Measurements from ENCODE around the gene HES6.
A peak's percentile ranks its signal among the peaks of the same experiment; 100 is the strongest.
"Not testable (repeated sequence)": the region's sequence is repeated elsewhere in the genome, so short reads cannot be mapped to it uniquely, and the experiment has no call there.

HES6 gene

DNA sequence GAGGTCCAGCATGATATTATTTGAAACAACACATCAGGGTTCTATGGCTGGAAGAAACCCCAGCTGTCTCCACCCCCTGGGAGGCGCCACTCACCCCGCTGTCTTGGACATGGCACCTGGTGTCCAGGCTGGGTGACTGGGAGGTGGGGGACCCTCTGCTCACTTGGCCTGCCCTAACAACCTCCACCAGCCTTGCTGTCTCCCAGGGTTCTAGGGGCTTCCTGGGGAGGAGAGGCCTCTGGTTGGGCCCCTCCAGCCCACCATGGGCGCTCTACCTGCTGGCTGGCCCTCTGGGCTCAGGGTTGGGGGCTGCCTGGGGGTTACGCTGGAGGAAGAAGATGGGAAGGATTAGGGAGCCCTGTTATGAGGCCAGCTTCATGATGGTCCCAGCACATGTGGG lies 32.3 kb upstream of the HES6 start:
- DNase-seq (ENCODE audit: low read depth) = no peak

DNA sequence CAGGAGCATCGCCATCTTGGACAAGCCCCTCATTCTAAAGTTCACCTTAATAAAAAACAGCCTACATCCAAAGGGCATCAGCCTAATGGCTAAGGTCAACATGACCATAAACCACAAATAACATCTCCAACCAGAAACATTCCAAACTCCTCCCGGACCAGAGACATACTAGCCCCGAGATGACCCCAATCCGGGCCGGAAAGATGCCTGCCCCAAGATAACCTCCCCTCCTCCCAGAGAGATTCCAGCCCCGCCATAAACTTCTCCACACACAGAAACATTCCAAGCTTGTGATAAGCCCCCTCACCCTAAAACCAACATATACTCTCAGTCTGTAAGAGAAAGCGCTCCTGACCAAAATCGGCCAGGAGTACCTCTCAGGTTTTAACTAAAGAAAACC lies 31.8 kb upstream of the HES6 start:
- DNase-seq (ENCODE audit: low read depth) = not testable (repeated sequence)

DNA sequence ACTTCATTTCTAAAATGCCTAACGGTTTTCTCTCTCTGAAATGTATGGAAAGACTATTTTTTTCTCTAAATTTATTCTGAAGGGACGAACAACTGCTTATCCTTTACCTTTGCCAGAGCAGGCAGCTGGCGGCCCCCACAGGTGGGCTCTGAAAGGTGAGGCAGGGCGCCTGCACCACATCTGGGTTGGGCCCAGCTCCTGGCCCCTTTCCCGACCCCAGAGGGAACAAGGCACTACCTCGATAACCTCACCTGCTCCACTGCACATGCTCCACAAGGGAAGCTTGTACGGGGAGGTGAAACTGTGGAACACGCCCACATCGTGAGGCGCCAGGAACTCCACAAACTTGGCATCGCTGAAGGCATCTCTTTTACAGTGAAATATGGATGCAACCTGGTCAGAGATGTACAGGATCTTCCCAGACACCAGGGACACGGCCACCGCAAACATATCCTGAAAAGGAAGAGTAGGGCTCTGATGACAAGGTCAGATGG lies 31.3 kb upstream of the HES6 start:
- DNase-seq (ENCODE audit: low read depth) = no peak

DNA sequence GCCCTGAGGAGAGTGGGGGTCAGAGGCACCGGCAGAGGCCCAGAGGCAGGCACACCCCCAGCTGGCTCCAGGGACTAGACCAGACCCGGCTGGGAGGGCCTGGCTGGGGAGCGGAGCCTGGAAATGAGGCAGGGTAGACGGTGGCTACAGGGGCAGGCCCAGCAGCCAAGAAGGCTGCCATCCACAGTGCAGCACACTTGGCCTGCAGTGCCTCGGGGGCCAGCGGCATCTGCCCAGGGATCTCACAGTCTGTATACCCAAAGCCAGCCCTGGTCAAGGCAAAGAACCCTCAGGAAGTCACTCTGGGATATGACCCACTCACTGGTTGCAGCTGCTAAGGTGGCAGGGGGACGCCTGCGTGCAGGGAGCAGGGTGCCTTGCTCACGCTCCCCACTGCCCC lies 30.8 kb upstream of the HES6 start:
- no peak for DNase-seq (ENCODE audit: low read depth)

DNA sequence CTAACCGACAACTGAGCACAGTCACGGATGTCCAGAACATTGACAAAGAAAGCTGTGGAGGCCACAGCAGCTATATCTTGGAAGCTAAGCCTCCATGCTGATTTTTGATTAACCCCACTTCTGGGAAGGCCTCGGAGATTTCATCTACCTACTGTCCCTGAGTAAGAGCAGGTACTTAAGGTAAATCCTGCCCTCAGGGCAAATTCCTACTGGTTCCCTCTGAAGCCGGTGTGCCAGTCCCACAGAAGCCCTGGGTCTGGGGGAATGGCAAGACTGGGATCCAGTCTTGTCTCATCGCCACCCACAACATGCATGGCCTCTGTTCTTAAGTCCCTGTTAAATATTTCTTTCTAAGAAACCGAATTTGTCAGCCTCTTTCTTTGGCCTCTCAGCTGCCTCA lies 29.9 kb upstream of the HES6 start:
- no peak for DNase-seq (ENCODE audit: low read depth)

DNA sequence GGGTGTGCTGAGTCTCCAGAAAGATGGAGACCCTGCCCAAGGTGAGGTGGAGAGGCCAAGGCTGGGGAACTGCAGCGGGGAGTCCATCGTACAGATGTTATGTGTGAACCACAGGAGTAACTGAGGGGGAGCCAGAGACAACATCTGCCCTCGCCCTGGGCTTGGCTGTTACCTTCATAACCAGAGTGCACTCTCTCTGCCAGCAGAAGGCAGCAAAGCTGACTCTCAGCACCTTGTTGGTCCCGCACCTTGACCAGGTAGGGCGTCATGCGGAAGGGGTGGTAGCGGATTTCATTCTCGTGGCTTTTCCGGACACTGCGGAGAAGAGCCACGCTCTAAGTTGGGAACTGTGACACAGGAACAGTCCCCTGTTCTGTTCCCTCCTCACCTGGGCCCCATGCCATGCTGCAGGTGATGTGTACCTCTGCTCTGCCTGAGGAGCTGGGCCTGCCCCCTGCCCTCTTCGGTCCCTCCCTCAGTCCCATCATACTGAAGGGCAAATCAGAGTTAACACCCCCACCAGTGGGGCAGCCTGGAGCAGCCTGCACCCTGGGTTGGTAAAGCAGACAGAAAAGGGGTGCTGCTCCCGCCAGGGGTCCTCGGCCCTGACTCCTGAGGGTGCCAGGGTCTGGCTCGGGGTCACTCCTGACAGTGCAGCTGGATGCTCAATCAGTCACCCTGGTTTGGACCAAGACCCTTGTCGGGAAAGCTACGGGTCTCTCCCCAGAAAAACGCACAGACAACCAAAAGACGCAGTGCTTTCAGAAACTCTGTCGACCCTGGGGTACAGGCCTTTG lies 28.2 kb upstream of the HES6 start:
- DNase-seq (ENCODE audit: low read depth) = no peak

DNA sequence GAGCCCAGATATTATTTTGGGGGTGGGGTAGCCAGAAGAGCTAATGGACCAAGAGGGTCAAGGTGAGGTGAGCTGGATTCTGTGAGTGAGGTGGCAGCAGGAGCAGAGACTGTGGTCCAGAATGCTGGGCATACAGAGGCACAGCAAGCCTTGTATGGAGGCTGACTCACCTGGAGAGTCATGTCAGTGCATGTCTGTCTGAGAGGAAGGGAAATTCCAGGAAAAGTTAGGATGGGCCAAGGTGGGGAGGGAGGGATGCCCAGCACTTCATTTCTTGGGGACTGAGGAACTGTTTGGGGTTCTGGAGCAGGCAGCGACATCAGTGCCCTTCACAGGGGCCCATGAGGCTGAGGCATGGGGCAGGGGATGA lies 27.5 kb upstream of the HES6 start:
- DNase-seq (ENCODE audit: low read depth) = no peak

DNA sequence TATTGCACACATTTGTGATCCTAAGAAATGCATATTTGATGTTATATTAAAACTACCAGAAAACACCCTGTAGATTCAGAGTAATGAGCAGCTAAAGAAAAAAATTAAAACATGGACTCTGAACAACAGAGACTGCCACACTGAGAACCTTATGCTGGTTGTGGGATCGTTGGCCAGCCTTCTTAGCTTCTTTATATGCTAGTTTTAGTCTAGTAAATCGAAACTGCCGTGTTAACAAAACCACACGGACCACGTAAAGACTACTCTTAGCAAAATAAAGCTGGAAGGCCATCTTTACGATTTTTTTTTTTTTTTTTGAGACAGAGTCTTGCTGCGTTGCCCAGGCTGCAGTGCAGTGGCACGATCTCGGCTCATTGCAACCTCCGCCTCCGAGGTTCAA lies 25.8 kb upstream of the HES6 start:
- no peak for DNase-seq (ENCODE audit: low read depth)

DNA sequence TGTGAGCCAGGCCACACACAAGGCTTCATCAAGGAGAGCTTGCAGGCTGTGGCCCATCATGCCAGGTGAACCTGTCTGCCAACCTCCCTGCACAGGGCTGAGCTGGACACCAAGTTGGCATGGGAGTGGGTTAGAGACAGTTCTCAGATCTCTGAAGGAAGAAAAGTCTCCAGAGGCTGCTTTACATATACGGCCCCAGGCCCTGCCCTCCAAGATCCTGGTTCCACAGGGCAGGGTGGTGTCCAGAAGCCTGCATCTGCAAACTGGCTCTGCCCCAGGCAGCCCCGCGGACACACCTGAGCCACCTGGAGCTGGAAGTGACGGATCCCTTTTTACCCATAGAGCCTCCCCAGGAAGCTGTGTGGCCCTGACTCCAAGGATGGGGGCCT lies 24.2 kb upstream of the HES6 start:
- no peak for DNase-seq (ENCODE audit: low read depth)

DNA sequence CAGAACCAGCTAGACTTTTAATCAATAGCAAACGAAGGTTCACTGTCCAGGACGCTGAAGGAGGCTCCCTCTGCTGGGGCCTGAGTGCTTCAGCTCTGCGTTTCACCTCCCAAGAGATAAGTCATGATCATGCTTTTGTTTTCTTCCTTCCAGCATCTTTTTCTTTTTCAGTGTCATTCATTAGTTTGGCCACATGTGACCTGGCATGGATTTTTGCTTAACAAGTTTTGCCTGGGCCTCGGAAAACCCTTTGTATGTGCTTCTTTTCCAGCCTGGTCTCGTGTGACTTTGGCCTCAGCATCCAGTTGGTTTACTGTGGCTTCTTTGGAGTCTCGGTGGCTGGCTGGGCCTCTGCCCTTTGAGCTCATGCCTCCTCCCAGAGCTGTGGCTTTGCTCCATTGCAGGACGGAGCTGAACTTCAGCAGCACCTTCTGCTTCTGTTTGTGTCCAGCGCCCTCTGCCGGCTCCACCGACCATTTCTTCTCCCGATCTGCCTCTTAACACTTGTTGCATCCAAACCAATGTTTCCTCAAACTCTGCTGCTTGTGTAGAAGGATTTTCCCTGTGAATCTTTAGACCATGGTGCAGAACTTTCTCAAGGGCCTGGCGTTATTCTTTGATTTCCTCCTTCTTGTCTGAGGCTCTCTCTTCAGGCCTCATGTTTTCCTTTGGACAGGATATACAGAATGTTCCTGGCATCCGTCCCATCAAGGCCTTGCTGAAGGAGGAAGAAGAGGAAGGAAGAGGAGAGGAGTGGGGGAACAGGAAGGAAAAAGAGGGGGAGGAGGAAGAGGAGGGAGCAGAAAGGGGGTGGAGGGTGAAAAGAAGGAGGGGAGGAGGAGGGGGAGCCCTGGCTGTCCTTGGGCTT lies 23.6 kb upstream of the HES6 start:
- DNase-seq (ENCODE audit: low read depth) = peak; percentile 56

DNA sequence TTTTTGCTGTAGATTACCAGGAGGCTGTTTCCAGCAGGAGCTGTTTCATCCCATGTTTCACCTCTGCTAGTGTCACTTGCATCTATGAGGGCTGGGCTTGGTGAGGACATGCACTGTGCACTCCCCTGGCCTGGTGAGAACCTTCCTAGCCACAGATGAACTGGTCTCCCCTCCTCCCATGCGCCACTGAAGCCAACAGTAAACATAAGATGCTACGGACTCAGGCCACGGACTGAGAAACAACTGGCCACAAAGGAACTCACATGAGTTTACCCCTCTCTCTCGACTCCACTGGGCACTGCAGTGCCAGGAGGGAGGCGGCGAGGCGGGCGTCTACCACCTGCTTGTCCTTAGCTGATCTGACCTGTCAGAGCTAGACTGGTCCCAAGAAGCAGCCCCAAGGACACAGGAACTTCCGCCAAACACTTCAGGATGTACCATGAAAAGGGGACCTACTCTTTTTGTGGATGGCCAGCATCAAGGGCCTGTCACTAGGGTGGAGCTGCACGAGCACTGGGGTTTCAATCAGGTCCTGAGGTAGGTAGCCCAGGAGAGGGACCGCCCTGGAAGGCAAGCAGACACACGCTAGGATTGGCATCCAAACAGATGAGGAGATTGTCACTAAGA lies 22.8 kb upstream of the HES6 start:
- DNase-seq (ENCODE audit: low read depth) = no peak

DNA sequence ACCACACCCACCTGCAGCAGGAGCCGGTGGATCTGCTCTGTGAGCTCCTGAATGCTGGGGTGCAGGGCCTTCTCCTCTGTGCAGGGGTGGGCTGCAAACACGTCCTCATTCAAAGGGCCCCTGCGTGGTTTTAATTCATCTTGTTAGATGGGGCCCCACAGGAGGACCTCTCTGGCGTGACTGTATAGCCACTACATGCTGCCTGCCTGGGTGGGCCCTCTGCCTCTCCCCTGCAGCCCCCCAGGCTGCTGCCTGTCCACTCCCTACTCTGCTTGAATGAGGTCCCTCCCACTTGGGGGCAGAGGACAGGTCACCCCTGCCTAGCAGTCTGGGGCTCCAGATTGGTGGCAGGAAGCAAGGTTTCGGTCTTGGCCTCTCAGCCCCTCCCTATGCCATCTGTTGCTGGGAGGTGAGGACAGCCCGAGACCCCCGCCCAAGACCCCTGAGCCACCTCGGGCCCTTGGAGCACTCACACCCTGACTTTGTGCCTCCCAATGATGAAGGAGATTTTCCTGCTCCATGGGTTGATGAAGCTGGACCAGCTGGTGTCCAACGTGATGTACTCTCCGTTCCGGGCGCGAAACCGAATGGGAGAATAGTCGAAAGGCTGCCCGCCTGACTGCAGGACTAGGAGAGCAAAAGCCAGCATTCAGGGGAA lies 22.0 kb upstream of the HES6 start:
- DNase-seq (ENCODE audit: low read depth) = no peak

DNA sequence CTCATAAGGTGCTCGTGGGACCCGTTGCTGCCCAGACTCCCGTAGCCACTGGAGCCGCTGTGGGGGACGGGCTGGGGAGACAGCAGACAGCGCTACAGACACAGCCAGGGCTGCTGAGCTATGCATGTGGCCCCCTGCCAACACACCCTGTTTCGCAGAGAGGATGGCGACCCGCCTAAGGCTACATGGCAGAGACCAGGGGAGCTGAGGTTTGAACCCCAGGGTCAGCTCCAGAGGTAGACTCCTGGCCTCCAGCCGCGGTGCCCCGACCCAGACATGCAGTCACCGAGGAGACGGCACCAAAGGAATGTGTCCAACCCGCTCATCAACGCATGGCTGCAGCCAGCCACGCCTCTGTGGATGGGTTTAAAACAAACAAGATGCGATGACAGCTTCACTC lies 21.0 kb upstream of the HES6 start:
- DNase-seq (ENCODE audit: low read depth) = no peak

DNA sequence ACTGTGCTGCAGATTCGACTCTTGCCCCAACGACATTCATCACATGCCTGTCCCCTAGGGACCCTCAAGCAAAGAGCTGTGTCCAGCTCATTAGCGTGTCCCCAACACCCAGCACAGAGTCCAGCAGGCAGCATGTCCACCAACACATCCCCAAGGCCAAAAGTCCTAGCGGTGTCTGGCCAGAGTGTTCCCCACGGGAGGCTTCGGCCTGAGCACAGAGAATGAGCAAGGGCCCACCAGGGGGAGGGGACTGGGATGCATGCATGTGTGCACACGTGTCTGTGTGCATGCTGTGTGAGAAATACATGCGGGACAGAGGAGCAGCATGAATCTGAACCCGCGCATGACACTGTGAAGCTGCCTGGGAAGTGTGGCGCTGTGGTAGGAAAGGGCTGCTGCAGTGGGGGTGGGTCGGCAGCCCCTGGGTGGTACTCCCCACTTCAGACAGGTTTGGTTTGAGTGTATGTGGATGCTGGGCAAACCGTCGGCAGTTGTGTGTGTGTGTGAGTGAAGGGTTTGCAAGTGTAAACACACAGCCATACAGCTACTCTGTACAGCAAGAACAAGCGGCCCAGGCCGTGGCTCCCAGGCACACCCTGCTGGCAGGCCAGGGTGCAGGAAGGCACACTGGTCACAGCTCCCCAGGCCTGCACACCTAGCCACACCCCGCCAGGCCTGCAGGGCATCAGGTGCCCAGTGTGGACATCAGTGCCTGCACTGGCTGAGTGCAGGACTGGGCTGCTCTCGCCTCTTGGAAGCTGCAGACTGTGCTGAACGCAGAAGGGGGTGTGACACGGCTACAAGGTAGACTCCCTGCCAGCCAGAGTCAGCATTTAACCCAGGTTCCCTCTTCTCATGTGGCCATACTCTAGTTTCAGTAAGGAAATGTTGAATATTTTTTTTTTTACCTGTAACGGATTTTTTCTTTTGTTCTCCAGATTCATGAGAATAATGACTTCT lies 19.5 kb upstream of the HES6 start:
- DNase-seq (ENCODE audit: low read depth) = no peak

DNA sequence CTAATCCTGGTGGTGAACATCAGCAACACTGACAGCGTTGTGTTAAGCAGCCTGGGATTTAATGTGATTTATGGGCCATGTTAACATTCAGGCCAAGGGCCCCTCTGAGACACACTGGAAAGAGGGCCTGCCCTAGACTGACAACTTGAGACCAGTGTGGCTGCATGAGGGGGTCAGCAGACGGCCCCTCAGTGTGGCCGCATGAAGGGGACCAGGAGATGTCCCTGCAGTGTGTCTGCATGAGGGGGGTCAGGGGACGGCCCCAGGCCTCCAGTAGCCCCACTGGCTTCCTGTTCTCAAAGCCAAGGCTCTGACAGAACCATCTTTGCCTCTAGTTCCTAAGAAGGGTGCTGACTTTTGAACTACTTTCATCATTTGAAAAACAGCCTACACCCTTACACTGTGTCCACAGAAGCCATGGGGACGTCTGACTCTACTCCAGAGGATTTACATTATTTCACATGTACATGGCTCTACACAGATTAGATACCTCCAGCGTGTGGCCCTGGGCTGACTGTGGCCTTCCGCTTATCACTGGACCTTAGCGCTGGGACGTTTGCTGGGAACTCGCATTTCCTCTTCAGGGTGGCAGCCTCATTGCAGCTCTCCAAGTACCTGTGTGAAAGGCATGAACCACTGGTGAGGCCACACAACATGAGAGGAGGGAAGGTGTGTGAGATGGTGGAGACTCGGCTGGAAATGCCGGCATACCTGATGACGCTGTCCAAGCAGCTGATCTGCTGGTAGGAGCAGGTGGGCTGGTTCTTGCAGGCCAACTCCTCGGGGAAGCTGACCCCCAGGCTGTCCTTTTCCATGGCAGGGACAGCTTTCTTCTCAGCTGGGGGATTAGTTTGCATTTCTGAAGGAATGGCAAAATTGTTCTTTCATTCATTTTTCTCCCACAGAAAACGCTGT lies 18.2 kb upstream of the HES6 start:
- no peak for DNase-seq (ENCODE audit: low read depth)

DNA sequence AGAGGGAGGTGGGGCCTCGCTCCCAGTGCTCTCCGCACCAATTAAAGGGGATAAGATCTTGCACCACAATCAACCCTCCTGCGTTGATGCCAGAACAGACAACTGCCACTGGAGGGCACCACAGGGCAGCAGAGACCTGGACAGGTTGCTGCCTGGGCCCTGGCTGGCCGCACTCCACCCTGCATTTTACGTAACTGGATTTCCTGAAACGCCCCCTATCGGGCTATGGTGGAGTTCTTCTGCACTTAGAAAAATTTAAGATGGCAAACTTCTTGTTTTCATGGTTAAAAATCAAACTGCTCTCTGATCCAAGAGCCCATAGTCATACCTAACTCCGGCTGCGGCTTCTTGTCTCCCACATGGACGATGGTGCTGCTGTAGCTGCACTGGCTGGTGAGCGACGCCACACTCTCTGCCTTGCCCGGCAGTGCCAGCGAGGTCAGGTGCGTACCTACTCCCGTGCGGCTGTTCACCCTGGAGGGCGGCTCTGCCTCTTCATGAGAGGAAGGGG lies 16.8 kb upstream of the HES6 start:
- no peak for DNase-seq (ENCODE audit: low read depth)

DNA sequence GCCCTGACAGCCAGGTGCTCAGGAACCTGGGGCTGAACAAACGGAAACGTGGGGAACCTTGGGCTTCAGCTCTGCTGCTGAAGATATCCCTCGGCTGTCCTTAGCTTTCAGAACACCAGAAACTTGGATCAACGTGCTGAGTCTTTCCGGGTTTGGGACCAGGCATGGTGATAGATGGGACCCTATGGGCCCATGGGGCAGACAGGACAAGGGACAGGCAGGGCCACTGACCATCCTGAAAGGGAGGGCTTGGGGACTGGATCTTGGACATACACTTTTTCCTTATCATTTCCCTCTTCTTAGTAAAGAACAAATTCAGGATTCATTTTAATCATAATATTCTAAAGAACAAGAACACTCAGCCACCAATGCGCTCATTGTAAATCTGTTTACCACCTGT lies 16.3 kb upstream of the HES6 start:
- DNase-seq (ENCODE audit: low read depth) = no peak

DNA sequence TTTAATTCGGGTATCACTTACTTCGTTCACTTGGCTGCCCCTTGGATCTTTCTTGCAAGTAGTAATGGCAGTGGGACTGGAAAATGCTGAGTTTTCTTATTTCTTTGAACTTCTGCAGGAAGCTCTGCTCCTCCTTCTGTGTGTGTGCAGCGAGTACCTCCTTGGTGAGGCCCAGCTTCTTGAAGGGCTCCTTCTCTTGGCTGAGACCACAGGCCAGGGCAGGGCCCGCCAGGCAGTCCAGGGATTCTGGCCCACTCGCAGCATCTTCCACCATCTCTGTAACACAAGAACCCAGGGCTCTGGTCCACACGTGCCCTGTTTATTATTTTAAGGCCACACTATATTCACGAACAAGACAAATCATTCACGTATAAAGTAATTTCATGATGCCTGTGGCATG lies 15.8 kb upstream of the HES6 start:
- no peak for DNase-seq (ENCODE audit: low read depth)

DNA sequence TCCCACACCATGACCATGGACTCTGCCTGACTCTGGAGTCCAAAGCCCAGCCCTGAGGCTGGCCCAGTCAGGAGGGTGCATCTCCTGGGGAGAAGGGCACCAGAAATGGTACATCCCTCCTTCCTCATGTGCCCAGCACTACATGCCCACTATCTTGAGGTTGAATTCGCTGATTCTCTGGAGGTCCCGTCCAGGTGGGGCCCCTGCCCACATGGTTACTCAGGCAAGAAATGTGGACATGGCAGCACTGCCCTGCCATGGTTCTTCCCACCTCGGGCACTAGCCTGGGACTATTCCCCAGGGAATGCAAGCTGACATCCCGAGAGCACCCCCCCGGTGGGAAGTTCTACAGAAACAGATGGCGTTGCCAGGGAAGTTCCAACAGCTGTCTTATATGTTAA lies 15.3 kb upstream of the HES6 start:
- DNase-seq (ENCODE audit: low read depth) = no peak

Measured in HS-5 (cell line).